MM.1S (cell line): ENCODE data around the gene CNNM2.

ENCODE experiments used
- EZH2 ChIP-seq: fragments of 300-600 bp; sonication (generic); optimal IDR thresholded peaks from 2 replicates; pipeline ENCODE3; 2017; ENCODE audit warnings: low read depth, mild to moderate bottlenecking, antibody characterized with exemption, low read length, mixed read lengths
- TF ChIP-seq, protein P1 (sequence below): fragments of 300-600 bp; sonication (generic); IDR thresholded peaks from 2 replicates; pipeline ENCODE4 v1.5.1; 2016; ENCODE audit warnings: antibody characterized with exemption, low read length, mixed read lengths

DNA sequence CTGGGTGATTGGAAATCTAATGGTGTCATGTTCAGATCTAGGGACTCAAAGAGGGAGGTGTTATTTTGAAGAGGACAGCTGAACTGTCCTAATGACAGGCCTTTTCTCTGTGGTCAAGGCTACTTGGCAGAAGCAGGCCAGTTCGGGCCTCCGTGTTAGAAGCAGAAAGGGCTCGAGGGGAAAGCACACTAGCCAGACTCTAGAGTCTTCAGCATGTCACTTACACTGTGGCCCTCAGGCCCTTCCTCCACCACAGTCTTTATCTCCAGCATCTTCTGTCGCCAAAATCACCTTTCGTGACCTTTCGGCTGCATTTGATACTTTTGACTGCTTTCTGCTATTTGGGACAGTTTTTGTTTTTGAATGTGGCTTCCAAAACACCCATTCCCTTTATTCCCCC, 123.3 kb downstream of the CNNM2 start:
- TF ChIP-seq, protein P1, sequence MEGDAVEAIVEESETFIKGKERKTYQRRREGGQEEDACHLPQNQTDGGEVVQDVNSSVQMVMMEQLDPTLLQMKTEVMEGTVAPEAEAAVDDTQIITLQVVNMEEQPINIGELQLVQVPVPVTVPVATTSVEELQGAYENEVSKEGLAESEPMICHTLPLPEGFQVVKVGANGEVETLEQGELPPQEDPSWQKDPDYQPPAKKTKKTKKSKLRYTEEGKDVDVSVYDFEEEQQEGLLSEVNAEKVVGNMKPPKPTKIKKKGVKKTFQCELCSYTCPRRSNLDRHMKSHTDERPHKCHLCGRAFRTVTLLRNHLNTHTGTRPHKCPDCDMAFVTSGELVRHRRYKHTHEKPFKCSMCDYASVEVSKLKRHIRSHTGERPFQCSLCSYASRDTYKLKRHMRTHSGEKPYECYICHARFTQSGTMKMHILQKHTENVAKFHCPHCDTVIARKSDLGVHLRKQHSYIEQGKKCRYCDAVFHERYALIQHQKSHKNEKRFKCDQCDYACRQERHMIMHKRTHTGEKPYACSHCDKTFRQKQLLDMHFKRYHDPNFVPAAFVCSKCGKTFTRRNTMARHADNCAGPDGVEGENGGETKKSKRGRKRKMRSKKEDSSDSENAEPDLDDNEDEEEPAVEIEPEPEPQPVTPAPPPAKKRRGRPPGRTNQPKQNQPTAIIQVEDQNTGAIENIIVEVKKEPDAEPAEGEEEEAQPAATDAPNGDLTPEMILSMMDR: no peak
- TF ChIP-seq EZH2: no peak
